Stimulated activated CD4-positive, alpha-beta T cell treated with anti-CD3 and anti-CD28 coated beads, TNF-alpha, amount 100 ng/mL, for 24 hours (primary cell): Measurements from ENCODE around the gene CARS1.

Experiments used
- DNase-seq, 3 experiments: peaks; one replicate each; pipeline ENCODE4 v3.0.0-alpha.2; 2020; ENCODE audit warnings: low read depth in 3 of 3

Gene CARS1

DNA sequence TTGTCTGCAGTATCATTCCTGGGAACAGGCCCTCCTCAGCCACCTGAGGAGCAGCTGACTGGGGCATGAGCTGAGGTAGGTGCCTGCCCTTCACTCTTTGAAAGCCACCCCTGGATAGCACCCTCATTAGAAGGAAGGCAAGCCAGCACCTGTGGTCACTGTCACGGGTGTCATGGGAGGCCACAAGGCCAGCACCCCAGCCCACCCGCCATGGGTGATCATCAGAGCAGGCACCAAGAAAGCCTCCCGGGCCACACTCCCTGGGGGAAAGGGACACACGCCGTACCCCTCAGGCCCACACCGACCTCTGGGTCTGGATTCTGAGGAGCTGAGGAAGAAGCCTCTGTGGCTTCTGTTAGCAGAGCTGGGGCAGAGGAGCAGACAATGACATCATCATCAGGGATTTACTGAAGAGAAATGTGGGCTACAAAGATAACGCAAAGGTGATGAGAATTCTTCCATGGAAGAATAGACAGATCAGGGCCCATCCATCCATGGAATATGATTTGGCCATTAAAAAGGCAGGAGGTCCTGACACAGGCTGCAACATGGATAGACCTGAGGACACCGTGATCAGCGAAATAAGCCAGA, 48.4 kb downstream of the CARS1 start:
- DNase-seq, result no peak

DNA sequence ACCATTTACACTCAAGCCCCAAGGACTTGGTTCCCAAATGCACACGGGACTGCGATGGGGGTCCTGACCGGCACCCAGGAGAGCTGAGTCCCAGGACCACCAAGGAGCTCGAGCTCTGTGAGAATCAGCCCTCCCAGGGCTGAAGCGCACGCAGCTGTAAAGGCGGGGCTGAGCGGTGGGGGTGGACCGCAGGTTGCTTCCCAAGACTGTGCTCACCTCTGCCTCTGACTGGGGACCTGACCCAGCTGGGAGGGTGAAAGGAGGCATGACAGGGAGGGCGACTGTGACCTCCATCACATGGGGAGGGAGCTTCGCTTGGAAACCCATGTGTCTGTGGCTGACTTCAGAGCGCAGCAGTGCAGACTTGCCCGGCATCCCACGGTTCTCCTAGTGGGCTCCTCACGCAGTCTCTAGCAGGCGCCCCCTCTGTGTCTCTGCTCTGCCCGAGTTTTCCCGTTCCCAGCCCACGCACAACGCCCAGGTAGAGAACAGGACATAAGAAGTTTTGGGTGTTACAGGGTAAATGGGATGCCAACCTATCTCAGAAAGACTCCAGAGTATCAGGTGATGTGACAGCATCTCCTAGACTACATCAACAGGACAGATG, 49.7 kb downstream of the CARS1 start:
- no peak for DNase-seq

DNA sequence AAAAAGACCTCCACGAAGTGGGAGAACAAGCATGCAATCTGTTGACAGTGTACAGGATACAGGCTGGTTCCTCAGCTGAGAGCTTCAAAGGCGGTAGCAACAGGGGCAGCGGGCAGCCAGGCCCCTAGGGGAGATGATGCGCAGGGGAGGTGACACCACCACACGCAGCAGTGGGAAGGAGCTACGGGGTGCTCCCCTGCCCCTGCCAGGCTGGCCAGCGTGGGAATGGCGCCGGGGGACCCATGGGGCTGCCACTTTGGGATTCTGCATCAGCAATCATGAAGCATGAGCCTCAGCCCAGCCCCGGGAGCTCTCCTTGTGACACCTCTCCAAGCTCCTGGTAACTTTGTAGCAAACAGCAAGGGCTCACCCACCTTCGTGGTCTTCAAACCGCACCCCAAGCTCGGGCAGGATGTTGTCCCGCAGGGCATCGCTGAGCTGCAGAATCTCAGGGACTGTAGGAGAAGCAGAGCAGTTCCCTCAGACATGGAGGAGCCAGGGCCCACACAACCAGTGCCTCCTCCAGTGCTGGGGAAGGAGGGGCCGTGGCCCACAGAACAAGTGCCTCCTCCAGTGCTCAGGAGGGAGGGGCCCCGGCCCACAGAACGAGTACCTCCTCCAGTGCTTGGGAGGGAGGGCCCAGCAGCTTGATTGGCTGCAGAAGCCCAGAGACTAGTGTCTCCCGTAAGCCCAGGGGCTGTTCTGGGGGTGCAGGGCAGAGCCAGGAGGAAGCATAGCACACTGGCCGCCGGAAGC, 50.5 kb downstream of the CARS1 start:
- no peak for DNase-seq

DNA sequence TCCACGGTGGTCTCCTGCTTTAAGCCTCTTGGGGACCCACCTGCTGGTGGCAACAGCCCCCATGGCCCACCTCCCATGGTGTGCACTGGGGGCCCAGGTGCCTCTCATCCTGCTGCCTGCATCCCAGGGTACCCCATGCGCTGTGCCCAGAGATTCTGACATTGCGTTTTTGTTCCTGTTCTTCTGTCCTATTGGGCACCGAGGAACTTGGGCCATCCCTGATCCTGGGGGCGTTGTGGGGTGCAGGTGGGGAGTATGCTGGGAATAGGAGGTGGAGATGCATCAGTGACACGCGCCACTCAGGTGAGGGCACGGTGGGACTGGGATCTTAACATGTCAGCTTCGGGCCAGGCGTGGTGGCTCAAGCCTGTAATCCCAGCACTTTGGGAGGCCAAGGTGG, 52.7 kb downstream of the CARS1 start:
- DNase-seq, result no peak

DNA sequence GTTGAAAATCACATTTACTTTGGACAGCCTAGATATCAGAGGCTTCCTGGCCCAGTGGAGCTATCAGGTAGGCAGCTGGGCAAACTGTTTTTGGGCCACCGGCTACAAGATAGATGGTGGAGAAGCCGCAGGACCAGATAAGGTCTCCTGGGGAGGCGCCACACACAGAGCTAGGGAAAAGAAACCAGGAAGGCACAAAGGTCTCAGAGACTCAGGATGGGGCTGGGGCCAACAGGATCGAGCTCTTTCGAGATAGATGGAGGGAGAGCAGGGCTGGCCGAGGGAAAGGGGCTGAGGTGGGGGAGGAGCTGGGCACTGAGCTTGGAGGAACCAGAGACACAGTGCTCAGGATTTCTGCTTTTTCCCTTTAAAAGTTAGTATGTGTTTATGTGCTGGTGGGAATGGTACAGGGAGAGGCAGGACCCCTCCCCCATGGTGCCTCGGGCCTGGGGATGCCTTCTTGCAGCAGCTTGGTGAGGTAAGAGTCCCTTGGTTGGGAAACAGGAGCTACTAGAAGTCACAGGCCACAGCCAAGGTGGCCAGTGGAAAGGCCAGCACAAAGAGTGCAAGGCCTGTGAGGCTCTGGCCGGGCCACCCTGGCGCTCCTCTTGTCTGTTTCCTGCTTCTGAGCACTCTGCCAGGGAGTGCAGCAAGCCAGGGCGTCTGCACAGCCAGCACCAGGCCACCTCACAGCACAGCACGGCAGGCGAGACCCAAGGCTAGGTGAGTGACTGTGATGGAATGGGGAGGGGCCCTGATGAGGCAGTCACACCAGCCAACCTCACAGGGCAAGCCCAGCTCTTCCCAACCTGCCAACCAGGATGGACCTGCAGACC, 53.6 kb downstream of the CARS1 start:
- DNase-seq, result no peak

DNA sequence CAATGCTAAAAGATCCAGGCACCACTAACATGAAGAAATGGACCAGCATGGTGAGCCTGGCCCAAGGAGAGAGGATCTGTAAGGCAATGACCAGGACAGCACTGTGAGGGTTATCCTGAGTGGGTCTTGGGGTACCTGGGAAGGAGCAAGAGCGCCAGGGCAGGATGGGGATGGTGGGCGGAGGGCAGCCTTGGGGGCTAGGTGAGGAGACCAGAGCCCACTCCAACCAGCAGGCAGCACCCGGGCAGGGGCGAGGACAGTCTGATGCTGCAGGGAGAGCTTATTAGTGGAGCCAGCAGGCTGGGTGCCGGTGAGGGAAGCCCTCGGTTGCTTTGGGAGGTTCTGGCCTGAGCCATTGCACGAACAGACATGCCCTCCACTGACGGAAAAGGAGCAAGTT, 54.4 kb downstream of the CARS1 start:
- no peak for DNase-seq

DNA sequence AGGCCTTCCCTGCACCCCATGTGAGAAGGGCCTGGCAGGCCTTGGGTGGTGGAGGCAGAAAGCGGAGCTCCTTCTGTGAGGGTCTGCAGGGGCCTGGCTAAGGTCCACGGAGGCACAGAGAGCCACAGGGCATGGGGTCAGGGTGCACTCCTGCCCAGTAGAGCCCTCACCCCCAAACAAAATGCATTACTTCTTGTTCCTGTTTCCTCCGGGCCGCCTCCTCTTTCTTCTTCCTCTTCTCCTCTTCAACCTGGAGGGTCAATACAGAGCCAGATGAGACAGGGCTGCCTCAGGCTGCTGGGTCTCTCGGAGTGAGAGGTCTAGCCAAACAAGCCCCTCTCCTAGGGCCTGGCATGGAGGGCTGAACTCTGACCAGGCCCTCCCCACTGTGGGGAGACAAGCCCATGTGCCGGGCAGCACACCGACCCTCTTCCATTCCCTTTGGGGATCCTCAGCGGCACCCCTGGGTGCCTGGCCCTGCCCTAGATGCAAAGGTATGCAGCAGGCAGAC, 54.8 kb downstream of the CARS1 start:
- no peak for DNase-seq

DNA sequence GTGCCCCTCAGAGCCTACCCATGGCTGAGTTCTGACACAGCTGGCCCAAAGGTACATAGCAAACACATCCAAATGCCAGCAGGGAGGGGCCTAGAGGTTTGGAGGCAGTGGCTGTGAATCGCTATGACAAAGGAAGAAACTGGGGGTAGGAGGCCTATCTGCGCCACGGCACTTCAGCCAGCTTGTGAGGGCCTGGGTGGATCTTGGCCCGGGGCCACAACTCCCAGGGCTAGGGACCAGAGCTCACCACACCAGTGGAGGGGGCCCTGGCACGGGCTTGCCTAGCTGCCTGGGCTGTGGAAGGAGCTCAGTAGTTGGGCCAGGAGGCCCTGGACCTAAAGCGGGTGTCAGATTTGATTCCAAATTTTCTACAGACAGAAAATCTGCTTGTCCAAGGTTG, 55.7 kb downstream of the CARS1 start:
- no peak for DNase-seq

DNA sequence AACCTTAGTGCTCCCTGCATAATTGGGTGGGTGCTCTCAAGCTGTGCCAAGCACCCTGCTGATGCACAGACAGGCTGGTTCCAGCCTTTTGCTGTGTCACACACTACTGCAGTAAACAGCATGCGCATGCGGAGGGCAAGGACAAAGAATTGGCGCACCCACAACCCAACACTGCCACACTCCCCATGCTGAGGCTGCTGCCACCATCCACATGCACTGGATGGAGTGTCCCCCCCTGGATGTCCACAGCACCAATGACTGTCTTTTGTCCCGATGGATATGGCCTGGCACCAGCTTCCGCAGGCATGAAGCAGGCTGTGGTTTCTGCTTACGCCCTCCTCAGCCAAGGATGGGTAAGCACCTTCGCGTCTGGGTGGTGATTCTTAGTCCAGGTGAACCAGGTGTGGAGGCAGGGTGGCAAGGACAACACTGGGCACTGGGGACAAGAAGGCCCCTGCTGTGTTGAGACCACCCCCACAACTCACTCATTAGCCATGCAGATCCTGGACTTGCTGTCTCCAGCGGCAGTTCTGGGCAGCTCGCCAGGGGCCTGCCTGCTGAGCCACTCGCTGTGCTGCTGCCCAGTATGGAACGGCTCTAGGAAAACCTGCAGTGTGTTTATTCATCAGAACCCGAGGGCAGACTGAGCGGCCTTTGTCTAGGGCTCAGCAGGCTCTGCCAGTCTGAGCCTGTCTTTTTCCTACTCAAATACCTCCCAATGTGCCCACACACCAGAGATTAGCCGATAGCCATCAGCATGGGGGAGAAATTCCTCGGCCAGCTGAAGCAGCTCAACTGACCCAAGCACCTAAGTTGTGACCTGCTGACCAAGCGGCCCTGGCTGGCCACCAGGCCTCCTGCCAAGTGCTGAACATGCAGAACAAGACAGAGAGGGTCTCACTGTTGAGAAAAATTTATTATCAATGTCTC, 56.9 kb downstream of the CARS1 start:
- DNase-seq, result no peak

DNA sequence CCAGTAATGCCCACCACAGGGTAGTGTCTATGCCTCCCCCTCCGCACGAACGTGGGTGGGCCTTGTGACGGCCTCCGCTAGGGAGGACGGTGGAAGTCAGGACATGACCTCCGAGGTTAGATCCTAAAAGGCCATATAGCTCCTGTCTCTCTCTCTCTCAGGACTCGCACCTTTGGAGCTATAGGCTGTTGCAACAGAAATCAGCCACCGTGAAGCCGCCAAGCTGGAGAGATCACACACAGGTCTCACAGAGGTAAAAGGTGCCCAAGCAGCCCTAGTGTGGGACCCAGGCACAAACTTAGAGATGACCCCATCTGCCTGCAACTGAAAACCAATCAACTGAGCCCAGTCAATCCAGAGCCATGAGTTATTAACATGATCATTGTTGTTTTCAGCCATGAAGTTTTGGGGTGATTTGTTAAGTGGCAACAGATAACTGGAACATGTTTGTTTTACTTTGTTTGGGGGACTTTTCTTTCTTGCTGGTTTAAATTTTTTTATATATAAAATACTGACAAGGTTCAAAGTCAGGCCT, 57.7 kb downstream of the CARS1 start:
- DNase-seq, result no peak

DNA sequence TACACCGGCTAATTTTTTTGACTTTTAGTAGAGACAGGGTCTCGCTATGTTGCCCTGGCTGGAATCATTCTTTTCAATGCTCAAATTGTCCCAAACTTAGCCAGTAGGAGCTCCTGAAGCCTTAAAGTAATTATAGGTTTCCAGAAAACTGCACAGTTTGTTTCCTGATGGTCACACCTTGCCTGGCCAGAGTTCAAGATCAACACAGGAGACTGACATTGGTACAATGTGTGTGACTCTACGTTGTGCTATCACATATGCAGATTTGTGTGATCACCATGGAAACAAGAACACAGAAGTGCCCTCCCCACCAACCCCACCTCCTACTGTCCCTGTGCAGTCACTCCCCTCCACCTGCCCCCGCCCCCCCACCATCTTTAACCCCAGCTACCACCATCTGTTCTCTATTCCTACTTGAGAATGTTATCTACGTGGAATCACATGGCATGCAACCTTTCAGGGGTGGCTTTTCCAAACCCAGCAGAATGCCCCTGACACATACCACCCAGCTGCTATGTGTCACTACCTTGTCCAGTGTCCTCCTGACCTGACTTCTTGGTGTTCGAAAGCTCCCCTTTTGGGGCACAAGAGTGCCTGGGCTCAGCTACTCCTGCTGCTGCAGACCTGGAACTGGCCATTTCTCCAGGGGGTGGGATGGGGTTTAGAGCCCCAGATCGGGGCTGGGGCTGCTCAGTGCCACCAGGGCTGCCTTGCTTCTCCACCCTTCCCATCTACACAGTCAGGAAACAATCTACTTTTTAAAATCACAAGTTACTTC, 59.0 kb downstream of the CARS1 start:
- no peak for DNase-seq

DNA sequence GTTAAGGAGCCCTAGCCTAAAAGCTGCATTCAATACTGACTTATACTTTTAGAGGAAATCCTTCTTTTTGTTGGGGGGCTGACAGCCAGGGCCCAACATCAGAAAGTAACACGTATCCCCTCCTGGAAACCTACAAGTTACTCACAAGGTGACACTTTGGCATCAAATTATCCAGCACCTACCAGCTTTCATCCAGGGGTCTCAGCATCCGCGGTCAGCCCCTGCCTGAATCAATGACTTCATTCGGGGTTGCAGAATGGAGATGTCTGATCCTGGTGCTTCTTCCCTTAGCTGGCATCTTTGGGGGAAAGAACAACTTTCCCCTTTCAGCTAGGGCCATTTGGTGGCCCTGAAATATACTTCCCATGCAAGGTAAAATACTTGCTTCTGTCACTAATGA, 59.8 kb downstream of the CARS1 start:
- no peak for DNase-seq

DNA sequence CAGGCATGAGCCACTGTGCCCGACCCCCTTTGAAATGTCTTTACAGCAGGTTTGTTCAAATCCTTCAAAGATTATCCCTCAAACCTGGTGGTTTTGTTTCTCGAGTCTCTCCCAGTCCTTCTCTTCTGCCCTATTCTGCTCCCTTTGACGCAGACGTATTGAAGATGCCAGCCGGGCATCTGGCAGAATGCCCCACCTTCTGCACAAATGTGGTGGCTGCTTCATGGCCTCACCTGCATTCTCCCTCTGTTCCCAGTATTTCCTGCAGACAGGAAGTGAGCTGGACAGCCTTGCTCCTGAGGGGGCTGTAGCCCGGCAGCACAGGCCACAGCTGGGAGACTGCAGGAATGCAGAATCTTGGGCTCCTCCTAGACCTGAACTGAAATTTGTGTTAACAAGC, 60.2 kb downstream of the CARS1 start:
- DNase-seq, result no peak

DNA sequence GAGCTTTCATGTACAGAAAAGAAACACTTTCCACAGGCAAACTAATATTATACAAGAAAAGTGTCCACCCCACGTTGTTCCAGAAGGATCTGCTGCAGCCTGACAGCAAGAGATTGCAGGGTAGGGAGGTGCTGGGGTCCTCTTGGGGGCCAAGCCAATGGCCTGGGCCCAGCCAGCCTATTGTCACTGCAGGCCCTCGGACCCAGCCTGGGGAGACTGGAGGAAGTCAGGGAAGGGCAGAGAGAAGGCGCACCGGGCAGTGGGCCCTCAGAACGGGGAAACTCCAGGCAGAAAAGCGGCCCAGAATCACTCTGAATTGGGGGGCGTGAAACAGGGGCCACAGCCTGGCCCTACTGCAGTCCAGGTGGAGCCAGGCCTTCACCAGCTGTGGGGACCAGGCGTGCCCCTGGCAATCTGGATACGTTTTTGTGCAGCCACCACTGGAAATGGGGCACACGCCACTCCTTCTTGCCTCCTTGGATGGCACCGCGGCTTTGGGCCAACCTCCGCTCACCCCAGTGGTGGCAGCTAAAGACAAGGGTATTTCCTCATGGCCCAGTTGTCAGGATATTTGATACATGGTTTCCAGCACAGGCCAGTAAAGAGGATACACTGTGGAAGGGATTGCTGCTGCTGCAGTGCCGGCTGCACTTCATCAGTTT, 61.2 kb downstream of the CARS1 start:
- no peak for DNase-seq

DNA sequence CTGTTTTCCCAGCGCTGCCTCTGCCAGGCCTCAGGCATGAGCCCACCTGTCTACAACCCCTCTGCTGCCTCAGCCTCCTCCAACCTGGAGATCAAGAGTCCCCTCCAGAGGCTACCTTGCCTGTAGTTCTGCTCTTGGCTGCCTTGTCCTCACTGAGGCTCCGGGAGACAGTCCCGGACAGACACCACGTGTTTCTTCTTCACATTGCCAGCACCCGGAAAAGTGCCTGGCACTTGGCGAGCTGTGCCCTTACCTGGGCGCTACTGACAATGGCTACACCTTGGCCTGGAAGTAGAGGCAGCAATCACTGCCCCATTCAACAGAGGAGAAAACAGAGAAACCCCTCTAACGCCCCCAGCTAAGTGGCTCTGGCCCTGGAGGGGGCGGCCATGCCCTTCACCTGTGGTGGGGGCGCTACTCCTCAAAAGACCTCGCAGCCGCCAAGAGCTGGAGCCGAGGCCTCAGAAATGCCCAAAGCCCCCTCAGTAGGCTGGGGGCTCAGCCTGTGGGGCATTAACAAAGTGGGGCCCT, 62.1 kb downstream of the CARS1 start:
- DNase-seq, result no peak

DNA sequence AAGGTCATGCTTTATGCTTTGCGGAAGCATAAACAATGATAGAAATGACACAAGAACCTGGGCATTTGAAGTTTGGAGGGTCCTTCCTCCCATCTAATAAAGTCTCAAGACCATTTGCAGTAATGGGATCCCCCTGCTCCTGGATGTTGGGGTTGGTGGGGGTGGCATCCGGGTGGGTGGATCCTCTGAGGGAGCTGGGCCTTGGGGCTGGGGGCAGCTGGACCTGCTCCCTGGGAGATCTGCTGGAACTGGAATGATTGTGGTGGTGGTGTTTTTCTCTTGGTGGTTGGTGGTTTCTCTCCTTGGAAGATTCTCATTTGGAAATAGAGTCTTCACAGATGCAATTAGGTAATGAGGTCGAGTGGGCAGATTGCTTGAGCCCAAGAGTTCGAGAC, 62.9 kb downstream of the CARS1 start:
- no peak for DNase-seq

DNA sequence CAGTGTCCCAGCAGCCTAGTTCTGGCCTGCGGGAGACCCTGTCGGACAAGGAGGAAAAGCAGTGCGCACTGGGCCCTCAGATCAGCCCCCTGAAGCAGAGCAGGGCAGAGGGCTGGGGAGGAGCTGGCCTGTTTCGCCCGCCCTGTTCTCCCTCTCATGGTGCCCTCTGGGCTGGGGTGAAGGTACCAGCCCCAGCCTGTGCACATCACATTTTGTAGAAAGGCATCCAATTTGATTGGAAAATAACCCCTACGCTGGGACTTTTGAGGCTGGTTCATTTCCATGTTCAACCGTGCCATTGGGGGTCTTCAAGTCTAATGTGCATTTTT, 64.3 kb downstream of the CARS1 start:
- no peak for DNase-seq

DNA sequence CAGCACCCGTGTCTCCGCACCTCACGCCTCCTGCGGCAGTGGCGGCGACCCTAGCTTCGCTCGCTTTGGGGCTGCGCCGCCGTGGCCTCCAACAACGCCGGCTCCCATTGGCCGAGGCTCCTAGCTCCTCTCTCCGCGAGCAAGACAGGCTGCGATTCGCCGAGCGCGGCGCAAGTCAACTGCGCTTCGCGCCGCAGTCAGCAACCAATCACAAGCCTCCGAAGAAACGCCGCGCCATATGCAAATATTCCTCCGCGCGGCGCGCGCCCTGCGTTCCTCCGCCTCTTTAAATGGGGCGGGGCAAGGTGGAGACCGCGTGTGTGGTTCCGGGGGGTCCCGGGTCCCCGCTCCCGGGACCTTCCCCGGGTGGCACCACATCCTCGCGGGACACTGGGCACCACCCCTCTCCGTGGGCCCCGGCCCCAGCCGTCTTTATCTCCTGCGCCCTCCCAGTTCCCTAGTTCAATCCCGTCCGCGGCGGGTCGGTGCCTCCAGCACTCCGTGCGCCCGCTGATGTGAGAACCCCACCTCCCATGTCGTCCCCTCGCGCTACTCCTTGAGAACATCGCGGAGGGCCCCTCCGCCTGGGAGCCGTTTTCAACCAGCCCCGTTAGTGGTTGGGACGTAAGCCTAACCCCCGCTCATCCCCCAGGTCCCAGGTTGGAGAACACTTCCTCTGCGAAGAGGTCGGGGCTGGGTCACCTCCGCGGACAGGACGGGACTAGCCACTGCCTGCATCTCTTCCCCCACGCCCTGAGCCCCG, 64.8 kb downstream of the CARS1 start, which contains the start of gene NAP1L4:
TSS of gene NAP1L4 (minus strand) at position 96 of the 763 bp plus-strand sequence. CDS start 13,109 bp downstream, outside the sequence.
- peak; percentile 93 to 95 (median 94) for DNase-seq
